NCI-H1105 treated with DMSO at 0.1 percent for 48 hours (cell line): Measurements from ENCODE around the gene CDC42EP1.
"Not testable (repeated sequence)": the region's sequence is repeated elsewhere in the genome, so short reads cannot be mapped to it uniquely, and the experiment has no call there.

ENCODE experiments used
- DNase-seq: peaks from one replicate; lab custom pipeline; 2025; lab: John Stamatoyannopoulos, UW

Gene CDC42EP1, protein sequence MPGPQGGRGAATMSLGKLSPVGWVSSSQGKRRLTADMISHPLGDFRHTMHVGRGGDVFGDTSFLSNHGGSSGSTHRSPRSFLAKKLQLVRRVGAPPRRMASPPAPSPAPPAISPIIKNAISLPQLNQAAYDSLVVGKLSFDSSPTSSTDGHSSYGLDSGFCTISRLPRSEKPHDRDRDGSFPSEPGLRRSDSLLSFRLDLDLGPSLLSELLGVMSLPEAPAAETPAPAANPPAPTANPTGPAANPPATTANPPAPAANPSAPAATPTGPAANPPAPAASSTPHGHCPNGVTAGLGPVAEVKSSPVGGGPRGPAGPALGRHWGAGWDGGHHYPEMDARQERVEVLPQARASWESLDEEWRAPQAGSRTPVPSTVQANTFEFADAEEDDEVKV

DNA sequence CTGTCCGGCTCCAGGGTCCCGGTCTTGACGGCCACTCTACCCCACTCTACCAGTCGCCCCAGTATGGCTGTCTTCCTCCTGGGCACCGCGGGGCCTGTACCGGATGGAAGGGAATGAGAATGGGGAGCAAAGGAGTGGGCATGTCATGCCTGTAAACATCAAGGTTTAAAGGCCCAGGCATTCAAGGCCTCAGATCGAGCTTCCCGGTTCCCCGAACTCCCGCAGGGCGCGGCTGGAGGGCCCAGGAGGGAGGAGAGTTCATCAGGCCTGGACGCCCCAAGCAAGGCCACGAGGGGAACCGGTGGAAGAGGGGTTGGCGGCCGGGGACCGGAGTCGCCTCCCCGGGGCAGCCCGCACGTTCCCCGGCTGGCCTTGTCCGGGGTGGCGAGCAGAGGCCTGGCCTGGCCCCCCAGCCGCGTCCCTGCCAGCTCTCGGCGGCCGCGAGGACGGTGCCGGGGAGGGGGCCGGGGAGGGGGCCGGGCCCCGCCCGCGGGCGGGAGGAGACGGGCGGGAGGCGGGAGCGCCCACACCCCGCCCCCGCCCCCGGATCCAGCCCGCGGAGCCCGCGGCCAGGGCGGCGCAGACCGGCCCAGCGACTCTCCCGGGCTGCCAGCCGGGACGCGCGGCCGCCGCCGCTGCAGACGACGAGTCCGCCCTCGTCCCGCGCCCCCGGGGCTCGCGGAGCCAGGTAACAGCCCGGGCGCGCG, at the start of gene CDC42EP1:
Gene CDC42EP1 (plus strand): TSS at position 580 of the 707 bp plus-strand sequence. CDS start 5,870 bp downstream, outside the sequence.
- no peak for DNase-seq

GRCh38 chr22:37511395-37512104, 48.7 kb upstream of the CDC42EP1 start:
- DNase-seq: no peak

DNA sequence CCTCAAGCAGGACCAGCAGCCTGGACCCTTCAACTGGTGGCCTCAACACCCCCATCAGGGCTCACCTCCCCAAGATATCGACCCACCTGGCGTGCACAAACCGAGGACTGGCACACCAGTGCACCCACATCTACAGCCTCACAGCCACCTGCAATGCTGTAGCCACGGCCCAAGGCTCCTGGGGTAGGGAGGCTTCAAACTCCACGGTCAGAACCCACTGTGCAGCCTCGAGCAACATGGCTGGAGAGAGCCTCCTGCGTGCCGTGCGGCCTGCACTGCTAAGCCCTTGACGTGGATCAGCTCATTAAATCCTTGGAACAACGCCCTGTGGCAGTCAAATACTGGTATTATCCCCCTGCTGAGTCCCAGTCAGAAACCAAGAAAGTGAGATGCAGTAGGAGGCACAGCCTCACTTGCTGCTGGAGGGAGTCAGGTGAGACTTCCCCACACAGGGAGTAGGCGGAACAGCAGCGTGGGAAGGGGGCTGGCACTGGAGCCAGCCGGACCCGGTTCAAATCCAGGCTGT, 45.7 kb upstream of the CDC42EP1 start:
- DNase-seq: no peak

DNA sequence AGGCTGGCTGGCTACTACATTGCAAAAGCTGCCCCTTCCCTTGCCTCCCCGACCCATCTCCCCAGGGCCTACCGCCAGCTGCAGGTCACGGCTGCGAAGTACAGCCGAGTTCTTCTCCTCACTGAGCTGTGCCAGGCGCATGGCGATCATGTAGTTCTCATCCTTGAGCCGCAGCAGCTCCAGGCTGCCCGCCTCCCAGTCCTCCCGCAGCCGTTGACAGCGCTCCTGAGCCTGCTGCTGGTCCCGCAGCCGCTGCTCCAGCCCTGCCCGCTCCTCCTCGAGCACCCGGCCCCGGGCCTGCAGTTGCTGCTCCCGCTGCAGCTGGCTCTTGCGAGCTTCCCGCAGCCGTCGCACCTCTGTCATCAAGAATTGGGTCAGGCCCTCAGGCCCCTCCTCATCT, 44.4 kb upstream of the CDC42EP1 start:
- no peak for DNase-seq

- no peak for DNase-seq
Observed at GRCh38 chr22:37516456-37516855, 43.8 kb upstream of the CDC42EP1 start.

DNA sequence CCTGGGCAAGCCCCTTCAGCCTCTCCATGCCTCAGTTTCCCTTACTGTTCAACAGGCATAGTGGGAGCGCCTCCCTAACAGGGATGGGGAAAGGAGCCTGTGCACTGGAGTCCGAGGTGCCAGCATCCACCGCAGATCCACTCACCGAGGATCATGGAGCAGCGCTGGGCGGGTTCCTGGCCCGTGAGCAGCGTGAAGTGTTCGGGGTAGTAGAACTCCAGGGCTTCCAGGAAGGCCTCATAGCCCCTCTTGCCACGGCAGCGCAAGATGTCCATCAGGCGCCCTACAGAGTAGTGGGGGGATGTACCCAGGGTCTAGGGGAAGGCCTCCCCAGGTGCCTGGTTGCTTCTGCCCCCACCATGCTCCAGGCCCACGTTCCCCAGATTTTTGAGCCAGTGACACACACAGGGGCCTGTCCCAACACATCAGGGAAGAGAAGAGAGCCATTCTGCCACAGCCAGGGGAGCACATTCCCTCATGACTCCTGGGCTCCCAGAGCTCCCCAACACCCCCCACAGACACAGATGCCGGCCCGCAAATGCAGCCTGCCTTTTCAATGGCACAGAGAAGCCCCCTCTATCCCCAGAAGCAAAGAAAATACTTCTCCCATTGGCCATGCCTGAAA, 42.3 kb upstream of the CDC42EP1 start:
- DNase-seq: no peak

- no peak for DNase-seq
Observed at GRCh38 chr22:37518509-37519267, 41.6 kb upstream of the CDC42EP1 start.

- peak; percentile 11 for DNase-seq
Observed at GRCh38 chr22:37519268-37520195, 40.7 kb upstream of the CDC42EP1 start, which contains the start of gene CARD10. CARD10 (minus strand) TSS chr22:37519415; CDS start chr22:37519200, 215 bp downstream.

GRCh38 chr22:37520776-37521191, 39.5 kb upstream of the CDC42EP1 start:
- DNase-seq: no peak

DNA sequence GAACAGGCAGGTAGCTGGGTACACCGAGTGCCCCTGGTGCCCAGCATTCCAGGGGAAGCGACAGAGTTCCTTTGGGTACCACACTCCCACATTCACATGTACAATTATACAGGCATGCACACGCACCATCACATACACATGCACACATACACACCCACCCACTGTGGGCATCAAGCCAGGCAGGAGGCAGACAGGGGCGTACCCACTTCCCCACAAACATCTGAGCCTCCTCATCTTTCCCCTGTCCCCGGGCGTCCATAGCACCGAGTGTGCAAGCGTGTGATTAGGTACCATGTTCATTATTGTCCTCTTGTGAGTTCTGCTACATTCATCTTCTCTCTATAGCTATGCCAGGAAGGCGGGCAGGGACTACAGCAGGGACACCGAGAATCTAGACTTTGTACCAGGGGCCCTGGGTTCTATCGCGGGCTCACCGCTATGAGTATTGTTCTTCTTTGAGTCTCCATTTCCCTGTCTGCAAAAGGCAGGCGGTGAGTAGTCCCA, 39.0 kb upstream of the CDC42EP1 start:
- no peak for DNase-seq

GRCh38 chr22:37522482-37522881, 37.8 kb upstream of the CDC42EP1 start:
- DNase-seq: no peak

DNA sequence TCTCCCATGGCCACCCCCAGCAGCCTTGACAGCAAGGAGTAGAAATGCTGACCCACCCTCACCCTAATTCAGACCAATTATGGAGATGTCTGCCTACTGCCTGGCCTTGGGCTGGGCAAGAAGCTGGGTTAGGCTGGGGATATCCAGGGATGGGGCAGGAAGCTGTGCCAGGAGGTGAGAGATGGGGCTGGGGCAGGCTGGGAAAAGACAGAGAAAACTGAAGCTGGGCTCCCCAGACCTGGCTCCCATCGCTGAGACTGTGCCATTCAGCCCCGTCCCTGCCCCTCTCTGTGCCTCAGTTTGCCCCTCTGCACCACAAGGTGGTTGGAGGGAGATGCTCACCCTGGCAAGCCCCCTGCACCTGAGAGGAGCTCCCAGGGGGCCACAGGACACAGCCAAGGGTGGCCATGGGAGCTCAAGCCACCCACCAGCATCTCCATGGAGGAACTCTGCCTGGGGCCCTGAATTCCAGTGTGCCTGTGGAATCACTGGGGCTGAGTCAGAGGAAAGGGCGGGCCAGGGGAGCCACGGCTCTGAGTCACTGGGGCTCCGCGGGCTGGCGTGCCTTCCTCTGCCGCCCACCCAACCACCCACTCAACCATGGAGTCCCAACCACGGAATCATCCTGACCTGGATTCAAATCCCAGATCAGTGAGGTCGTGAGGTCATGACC, 35.1 kb upstream of the CDC42EP1 start:
- no peak for DNase-seq

- DNase-seq: no peak
Observed at GRCh38 chr22:37525746-37526350, 34.4 kb upstream of the CDC42EP1 start.

- DNase-seq: no peak
Observed at GRCh38 chr22:37526376-37526775, 33.9 kb upstream of the CDC42EP1 start.

GRCh38 chr22:37527081-37527752, 33.1 kb upstream of the CDC42EP1 start:
- DNase-seq: not testable (repeated sequence)

DNA sequence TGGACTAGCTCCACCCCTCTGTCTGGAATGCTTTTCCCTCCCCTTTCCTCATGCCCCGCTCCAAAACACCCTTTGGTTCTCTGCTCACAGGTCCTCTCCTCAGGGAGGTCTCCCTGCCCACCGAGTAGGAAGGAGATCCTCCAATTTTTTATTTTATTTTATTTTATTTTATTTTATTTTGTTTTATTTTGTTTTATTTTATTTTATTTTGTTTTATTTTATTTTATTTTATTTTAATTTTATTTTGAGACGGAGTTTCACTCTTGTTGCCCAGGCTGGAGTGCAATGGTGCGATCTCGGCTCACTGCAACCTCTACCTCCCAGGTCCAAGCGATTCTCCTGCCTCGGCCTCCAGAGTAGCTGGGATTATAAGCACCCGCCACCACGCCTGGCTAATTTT, 32.3 kb upstream of the CDC42EP1 start:
- DNase-seq: not testable (repeated sequence)

DNA sequence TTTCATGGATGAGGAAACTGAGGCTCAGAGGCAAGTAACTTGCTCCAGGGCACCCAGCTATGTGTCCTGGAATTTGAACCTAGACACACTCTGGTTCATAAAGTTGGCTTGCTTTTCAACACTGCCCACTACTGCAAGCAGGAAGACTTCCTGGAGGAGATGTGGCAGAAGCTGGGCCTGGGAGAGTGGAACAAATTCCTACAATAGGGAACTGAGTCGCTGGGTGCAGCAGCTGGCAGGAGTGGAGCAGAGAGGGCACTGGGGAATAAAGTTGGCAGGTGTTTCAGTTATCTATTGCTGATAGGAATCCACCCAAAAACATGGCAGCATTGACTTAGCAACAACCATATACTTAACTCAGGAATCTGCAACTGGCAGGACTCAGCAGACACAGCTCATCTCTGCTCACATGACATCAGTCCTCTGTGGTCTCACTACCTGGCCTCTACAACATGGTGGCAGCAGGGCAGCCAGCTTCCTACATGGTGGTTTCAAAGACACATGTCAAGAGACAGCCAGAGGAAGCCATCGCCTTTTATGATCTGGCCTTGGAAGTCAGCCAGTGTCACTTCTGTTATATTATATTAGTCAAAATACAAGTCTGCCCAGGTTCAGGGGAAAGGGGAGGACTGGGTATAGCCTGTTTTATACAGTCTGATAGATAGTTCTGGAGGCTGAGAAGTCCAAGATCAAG, 30.5 kb upstream of the CDC42EP1 start:
- DNase-seq: peak; percentile 43

DNA sequence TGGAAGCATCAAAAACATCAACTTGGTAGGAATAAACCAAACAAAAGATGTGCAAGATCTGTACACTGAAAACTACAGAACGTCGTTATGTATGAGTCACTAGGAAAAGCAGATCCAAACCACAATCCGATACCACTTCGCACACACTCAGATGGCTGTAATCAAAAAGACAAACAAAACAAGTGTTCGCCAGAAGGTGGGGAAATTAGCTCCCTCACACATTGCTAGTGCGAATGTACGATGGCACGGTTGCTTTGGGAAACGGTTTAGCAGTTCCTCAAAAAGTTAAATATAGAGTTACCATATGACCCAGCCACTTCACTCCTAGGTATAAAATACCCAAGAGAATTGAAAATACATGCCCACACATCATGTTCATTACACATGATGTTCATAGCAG, 26.3 kb upstream of the CDC42EP1 start:
- peak; percentile 3 for DNase-seq
